ENCODE results near the gene SORCS1.

SORCS1 gene

DNA sequence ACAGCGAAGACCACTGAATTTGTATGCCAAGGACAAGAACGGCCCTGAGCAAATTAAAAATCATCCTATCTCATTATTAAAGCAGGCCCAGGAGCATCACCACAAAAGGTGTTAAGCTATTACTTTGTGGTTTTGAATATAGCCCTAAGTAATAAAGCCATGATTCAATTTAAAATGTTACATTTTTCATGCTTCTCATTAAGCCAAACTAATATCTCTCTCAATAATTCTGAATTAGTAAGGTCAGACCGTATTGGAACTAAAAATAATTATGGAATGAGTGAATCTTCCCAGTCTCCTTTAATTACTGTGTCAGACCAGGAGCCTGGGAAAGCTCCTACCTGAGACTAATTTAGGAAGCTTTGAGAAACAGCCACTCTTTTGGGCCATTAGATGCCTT is 162.4 kb downstream of the SORCS1 start:
- Histone ChIP-seq H3K4me1 (ENCODE audit: control insufficient read depth in 1 of 2, insufficient read depth in 2 of 2, low read length in 2 of 2) (no peaks in the 10 kb centered on the region), H3K36me3 (ENCODE audit: control insufficient read depth in 1 of 2, insufficient read depth in 2 of 2, low read length in 2 of 2) (no peaks in the 10 kb centered on the region), H3K4me3 (ENCODE audit: low read depth in 1 of 2, low read length in 2 of 2) (no peak overlapping the region), H3K27ac (ENCODE audit: low read depth, low read length) (no peak overlapping the region), H3K9me3 (ENCODE audit: control insufficient read depth in 1 of 2, low read length in 2 of 2) (no peaks in the 10 kb centered on the region), H3K9ac (ENCODE audit: low read depth in 1 of 2, low read length in 2 of 2) (no peak overlapping the region), H3K27me3 (ENCODE audit: control insufficient read depth in 1 of 2, insufficient read depth in 2 of 2, low read length in 2 of 2) (no peaks in the 10 kb centered on the region)

DNA sequence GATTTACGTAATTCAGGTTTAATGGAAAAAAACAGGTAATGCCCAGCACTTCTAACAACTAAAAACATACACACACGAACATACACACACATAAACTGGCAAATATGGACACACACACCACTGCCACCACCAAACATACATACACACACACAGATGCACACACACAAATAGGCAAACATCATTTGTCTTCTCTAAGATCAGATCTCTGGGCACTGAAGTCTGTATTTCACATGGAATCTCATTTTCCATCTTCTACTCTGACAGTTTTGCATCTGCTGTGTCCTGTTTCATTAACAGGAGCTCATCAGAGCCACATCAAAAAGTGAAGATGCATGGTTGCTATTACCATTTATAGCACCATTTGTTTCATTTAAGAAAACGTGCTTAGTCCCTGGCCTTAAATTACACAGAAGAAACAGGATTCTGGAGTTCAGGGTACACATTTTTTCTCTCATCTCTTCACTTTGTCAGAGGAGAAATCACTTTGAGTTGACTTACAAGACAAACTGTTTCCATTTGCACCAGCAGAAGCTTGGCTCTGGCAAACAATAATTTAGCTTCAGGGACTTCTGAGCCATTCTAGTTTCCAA is 165.3 kb downstream of the SORCS1 start:
- H3K4me1 ChIP-seq (ENCODE audit: control insufficient read depth in 1 of 2, insufficient read depth in 2 of 2, low read length in 2 of 2) = no peaks in the 10 kb centered on the region
- H3K36me3 ChIP-seq (ENCODE audit: control insufficient read depth in 1 of 2, insufficient read depth in 2 of 2, low read length in 2 of 2) = no peaks in the 10 kb centered on the region
- H3K9me3 ChIP-seq (ENCODE audit: control insufficient read depth in 1 of 2, low read length in 2 of 2) = no peaks in the 10 kb centered on the region
- no peaks in the 10 kb centered on the region for H3K27me3 ChIP-seq (ENCODE audit: control insufficient read depth in 1 of 2, insufficient read depth in 2 of 2, low read length in 2 of 2)
- no peak overlapping the region for H3K9ac ChIP-seq (ENCODE audit: low read depth in 1 of 2, low read length in 2 of 2)
- no peak overlapping the region for H3K4me3 ChIP-seq (ENCODE audit: low read depth in 1 of 2, low read length in 2 of 2)
- H3K27ac ChIP-seq (ENCODE audit: low read depth, low read length) = no peak overlapping the region

DNA sequence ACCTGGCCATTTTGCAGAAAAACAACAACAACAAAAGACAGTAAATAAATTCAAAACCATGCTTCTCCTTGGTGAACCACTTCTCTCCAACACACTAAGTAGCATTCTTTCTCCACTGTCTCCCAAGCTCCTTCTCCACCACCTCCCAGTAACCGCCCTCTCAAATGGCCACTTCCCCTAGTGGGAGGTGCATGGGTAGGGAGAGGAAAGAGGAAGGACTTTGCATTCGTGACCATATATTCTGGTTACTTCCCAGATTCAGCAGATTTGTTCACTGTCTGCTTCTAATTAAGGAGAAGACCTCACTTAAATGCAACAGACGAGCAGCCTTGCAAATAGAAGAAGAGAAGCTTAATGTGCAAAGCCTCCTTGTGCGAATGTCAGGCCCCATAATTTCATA is 166.8 kb downstream of the SORCS1 start:
- H3K4me3 ChIP-seq (ENCODE audit: low read depth in 1 of 2, low read length in 2 of 2) = no peak overlapping the region
- H3K9me3 ChIP-seq (ENCODE audit: control insufficient read depth in 1 of 2, low read length in 2 of 2) = no peaks in the 10 kb centered on the region
- H3K27me3 ChIP-seq (ENCODE audit: control insufficient read depth in 1 of 2, insufficient read depth in 2 of 2, low read length in 2 of 2) = no peaks in the 10 kb centered on the region
- no peak overlapping the region for H3K9ac ChIP-seq (ENCODE audit: low read depth in 1 of 2, low read length in 2 of 2)
- no peaks in the 10 kb centered on the region for H3K36me3 ChIP-seq (ENCODE audit: control insufficient read depth in 1 of 2, insufficient read depth in 2 of 2, low read length in 2 of 2)
- H3K27ac ChIP-seq (ENCODE audit: low read depth, low read length) = no peak overlapping the region
- no peaks in the 10 kb centered on the region for H3K4me1 ChIP-seq (ENCODE audit: control insufficient read depth in 1 of 2, insufficient read depth in 2 of 2, low read length in 2 of 2)

DNA sequence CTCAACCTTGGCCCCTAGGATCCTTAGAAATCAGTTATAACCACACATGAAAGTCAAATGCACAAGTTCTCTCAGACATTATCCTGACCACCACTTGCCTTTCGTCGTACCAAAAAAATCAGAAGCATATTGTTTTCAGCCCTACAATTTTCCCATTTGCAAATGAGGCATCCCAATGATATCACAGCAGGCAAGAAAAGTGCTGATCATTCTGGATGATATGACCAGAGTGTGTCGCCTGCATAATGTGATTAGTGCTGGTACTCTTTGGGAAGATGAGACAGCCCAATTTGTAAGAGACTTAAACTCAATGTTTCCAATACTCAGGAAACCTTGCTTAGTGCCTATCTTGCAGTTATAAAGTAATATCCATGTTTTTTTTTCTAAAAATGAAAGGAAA is 168.0 kb downstream of the SORCS1 start:
- H3K27me3 ChIP-seq (ENCODE audit: control insufficient read depth in 1 of 2, insufficient read depth in 2 of 2, low read length in 2 of 2) = no peaks in the 10 kb centered on the region
- no peaks in the 10 kb centered on the region for H3K9me3 ChIP-seq (ENCODE audit: control insufficient read depth in 1 of 2, low read length in 2 of 2)
- H3K36me3 ChIP-seq (ENCODE audit: control insufficient read depth in 1 of 2, insufficient read depth in 2 of 2, low read length in 2 of 2) = no peaks in the 10 kb centered on the region
- no peak overlapping the region for H3K27ac ChIP-seq (ENCODE audit: low read depth, low read length)
- H3K4me1 ChIP-seq (ENCODE audit: control insufficient read depth in 1 of 2, insufficient read depth in 2 of 2, low read length in 2 of 2) = no peaks in the 10 kb centered on the region
- H3K9ac ChIP-seq (ENCODE audit: low read depth in 1 of 2, low read length in 2 of 2) = no peak overlapping the region
- H3K4me3 ChIP-seq (ENCODE audit: low read depth in 1 of 2, low read length in 2 of 2) = no peak overlapping the region

- H3K27ac ChIP-seq (ENCODE audit: low read depth, low read length) = no peak overlapping the region
- H3K4me3 ChIP-seq (ENCODE audit: low read depth in 1 of 2, low read length in 2 of 2) = no peak overlapping the region
- no peaks in the 10 kb centered on the region for H3K4me1 ChIP-seq (ENCODE audit: control insufficient read depth in 1 of 2, insufficient read depth in 2 of 2, low read length in 2 of 2)
- no peak overlapping the region for H3K9ac ChIP-seq (ENCODE audit: low read depth in 1 of 2, low read length in 2 of 2)
- no peaks in the 10 kb centered on the region for H3K36me3 ChIP-seq (ENCODE audit: control insufficient read depth in 1 of 2, insufficient read depth in 2 of 2, low read length in 2 of 2)
- H3K9me3 ChIP-seq (ENCODE audit: control insufficient read depth in 1 of 2, low read length in 2 of 2) = no peaks in the 10 kb centered on the region
- no peaks in the 10 kb centered on the region for H3K27me3 ChIP-seq (ENCODE audit: control insufficient read depth in 1 of 2, insufficient read depth in 2 of 2, low read length in 2 of 2)
Measured at GRCh38 chr10:106992055-106992454, 172.5 kb downstream of the SORCS1 start.

DNA sequence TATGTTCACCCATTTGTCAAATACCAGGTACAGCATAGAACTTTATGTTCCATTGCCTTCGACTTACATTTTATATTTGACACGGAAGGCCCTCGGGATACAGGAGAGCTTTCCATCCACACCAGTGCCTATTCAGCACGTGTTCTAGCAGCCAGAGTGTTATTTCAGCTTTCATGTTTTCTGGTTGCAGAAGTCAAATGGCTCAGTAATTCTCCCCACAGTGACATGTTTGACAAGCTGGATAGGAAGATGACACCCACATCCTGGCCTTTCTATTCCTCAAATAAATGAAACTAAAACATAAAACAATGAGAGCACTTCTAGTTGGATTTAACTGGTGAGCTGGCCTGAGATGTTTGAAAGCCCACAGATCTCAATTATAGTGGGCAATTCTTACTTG is 173.4 kb downstream of the SORCS1 start:
- Histone ChIP-seq H3K9me3 (ENCODE audit: control insufficient read depth in 1 of 2, low read length in 2 of 2) (no peaks in the 10 kb centered on the region), H3K9ac (ENCODE audit: low read depth in 1 of 2, low read length in 2 of 2) (no peak overlapping the region), H3K27me3 (ENCODE audit: control insufficient read depth in 1 of 2, insufficient read depth in 2 of 2, low read length in 2 of 2) (no peaks in the 10 kb centered on the region), H3K4me3 (ENCODE audit: low read depth in 1 of 2, low read length in 2 of 2) (no peak overlapping the region), H3K36me3 (ENCODE audit: control insufficient read depth in 1 of 2, insufficient read depth in 2 of 2, low read length in 2 of 2) (no peaks in the 10 kb centered on the region), H3K4me1 (ENCODE audit: control insufficient read depth in 1 of 2, insufficient read depth in 2 of 2, low read length in 2 of 2) (no peaks in the 10 kb centered on the region), H3K27ac (ENCODE audit: low read depth, low read length) (no peak overlapping the region)

- Histone ChIP-seq H3K27me3 (ENCODE audit: control insufficient read depth in 1 of 2, insufficient read depth in 2 of 2, low read length in 2 of 2) (no peaks in the 10 kb centered on the region), H3K9me3 (ENCODE audit: control insufficient read depth in 1 of 2, low read length in 2 of 2) (no peaks in the 10 kb centered on the region), H3K36me3 (ENCODE audit: control insufficient read depth in 1 of 2, insufficient read depth in 2 of 2, low read length in 2 of 2) (no peaks in the 10 kb centered on the region), H3K9ac (ENCODE audit: low read depth in 1 of 2, low read length in 2 of 2) (no peak overlapping the region), H3K4me1 (ENCODE audit: control insufficient read depth in 1 of 2, insufficient read depth in 2 of 2, low read length in 2 of 2) (no peaks in the 10 kb centered on the region), H3K4me3 (ENCODE audit: low read depth in 1 of 2, low read length in 2 of 2) (no peak overlapping the region), H3K27ac (ENCODE audit: low read depth, low read length) (no peak overlapping the region)
Measured at GRCh38 chr10:106987362-106987761, 177.1 kb downstream of the SORCS1 start.

DNA sequence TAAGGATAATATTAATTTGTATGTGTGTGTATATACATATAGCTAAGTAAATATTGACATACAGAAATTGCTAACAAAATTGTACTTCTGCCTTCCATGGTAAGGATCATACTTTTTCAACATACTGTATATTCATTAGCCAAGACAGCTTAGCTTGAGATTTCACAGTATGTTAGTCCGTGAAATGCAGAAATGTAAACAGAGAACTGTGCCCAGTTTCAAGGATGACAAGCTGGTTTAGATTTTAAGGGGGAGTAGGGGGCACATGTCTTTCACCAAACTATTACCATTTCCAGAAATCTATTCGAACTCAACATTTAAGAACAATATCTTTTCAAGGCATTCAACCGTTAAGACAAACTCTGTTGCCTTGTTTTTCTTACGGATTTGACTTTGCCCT is 182.2 kb downstream of the SORCS1 start:
- H3K4me1 ChIP-seq (ENCODE audit: control insufficient read depth in 1 of 2, insufficient read depth in 2 of 2, low read length in 2 of 2) = no peaks in the 10 kb centered on the region
- no peaks in the 10 kb centered on the region for H3K27me3 ChIP-seq (ENCODE audit: control insufficient read depth in 1 of 2, insufficient read depth in 2 of 2, low read length in 2 of 2)
- no peak overlapping the region for H3K4me3 ChIP-seq (ENCODE audit: low read depth in 1 of 2, low read length in 2 of 2)
- no peaks in the 10 kb centered on the region for H3K9me3 ChIP-seq (ENCODE audit: control insufficient read depth in 1 of 2, low read length in 2 of 2)
- H3K27ac ChIP-seq (ENCODE audit: low read depth, low read length) = no peak overlapping the region
- H3K9ac ChIP-seq (ENCODE audit: low read depth in 1 of 2, low read length in 2 of 2) = no peak overlapping the region
- H3K36me3 ChIP-seq (ENCODE audit: control insufficient read depth in 1 of 2, insufficient read depth in 2 of 2, low read length in 2 of 2) = no peaks in the 10 kb centered on the region

- Histone ChIP-seq H3K4me1 (ENCODE audit: control insufficient read depth in 1 of 2, insufficient read depth in 2 of 2, low read length in 2 of 2) (no peaks in the 10 kb centered on the region), H3K27me3 (ENCODE audit: control insufficient read depth in 1 of 2, insufficient read depth in 2 of 2, low read length in 2 of 2) (no peaks in the 10 kb centered on the region), H3K9me3 (ENCODE audit: control insufficient read depth in 1 of 2, low read length in 2 of 2) (no peaks in the 10 kb centered on the region), H3K9ac (ENCODE audit: low read depth in 1 of 2, low read length in 2 of 2) (no peak overlapping the region), H3K4me3 (ENCODE audit: low read depth in 1 of 2, low read length in 2 of 2) (no peak overlapping the region), H3K27ac (ENCODE audit: low read depth, low read length) (no peak overlapping the region), H3K36me3 (ENCODE audit: control insufficient read depth in 1 of 2, insufficient read depth in 2 of 2, low read length in 2 of 2) (no peaks in the 10 kb centered on the region)
Measured at GRCh38 chr10:106981452-106982075, 182.9 kb downstream of the SORCS1 start.

DNA sequence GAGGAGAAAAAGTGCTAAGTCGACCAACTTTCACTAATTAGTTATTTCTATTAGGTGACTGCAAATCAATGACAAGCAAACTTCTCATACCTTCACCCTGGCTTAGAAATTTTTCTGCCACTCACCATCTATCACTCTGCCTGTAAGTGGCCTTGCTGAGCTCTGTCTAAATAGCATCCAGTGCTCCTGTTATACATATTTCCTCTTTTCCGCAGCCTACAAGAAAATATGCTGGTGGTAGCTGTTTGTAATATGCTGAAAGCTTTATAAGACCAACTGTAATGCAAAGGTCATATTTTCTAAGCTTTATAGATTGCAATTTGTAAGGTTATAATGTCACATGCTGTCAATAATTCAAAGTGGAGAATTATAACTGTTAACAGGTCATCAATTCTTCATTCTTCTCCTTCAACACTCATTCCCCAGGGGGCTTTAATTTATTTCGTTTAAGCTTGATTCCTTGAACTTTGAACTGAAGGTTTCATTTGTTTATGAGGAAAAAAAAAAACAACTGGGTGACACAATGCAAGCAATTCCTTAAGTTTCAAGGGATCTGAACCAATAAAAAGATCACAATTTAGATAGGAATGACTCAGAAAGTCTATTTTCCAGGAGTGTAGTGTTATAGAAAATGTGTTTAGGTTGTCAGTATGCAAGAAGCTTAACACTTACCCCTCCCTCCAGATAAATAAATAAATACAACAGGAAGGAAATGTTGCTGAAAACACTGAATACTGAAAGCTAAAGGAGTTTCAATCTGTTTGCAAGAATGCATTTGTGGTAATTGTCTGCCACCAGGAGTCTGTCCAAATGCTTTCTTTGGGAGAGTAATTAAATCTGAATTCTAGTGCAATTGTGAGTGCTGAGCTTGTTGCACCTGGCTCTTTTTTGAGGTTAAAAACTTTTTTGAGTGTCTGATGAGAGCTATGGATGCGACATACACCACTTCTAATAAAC is 183.7 kb downstream of the SORCS1 start:
- H3K9ac ChIP-seq (ENCODE audit: low read depth in 1 of 2, low read length in 2 of 2) = no peak overlapping the region
- no peaks in the 10 kb centered on the region for H3K4me1 ChIP-seq (ENCODE audit: control insufficient read depth in 1 of 2, insufficient read depth in 2 of 2, low read length in 2 of 2)
- H3K27me3 ChIP-seq (ENCODE audit: control insufficient read depth in 1 of 2, insufficient read depth in 2 of 2, low read length in 2 of 2) = no peaks in the 10 kb centered on the region
- no peaks in the 10 kb centered on the region for H3K36me3 ChIP-seq (ENCODE audit: control insufficient read depth in 1 of 2, insufficient read depth in 2 of 2, low read length in 2 of 2)
- no peak overlapping the region for H3K27ac ChIP-seq (ENCODE audit: low read depth, low read length)
- H3K4me3 ChIP-seq (ENCODE audit: low read depth in 1 of 2, low read length in 2 of 2) = no peak overlapping the region
- no peaks in the 10 kb centered on the region for H3K9me3 ChIP-seq (ENCODE audit: control insufficient read depth in 1 of 2, low read length in 2 of 2)
